ENCODE results near the gene ARVCF. TPM values are rescaled to one million over a fixed set of nuclear protein-coding genes. Genes with fewer than 3 reads are reported as not detected.

ARVCF gene
- total and polyA plus RNA-seq, 9 of the 15 experiments (the other 6 are each of a cell fraction or from before 2014, with no cell fraction given), result 0.03 to 97.4 (median 15.6) TPM

DNA sequence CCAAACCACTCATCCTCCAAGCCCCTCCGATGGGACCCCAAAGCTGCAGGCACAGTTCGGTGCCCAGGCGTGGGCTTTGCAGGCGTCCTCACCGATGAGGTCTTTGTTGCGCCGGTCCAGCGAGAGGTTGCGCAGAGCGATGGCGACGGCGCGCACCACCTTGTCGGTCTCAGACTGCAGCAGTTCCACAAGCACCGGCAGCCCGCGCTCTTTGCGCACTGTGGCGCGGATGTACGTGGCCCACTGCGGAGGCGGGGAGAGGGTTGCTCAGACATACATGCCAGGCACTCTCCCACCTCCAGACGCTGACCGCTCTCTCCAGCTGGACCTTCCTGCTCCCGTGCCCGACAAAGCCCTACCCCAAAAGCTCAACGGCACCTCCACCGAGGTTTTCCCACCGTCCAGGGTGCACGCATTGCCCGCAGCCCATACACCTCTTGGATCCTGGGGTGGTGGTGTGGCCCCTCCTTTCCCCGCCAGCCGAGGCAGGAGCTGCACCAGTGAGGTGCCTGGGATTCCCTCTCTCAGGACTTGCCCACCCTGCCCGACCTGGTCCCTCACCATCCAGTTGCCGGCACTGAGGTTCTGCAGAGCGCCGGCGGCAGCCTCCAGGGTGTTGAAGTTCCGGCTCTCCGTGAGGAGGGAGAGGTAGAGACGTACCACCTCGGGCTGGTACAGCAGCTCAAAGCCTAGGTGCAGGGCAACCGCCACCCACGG, 42.9 kb downstream of the ARVCF start:
- ChIA-PET CTCF (ENCODE audit: low intra/inter-chr PET ratio) (interaction anchor here (1.9 kb wide), 2 partner anchors 54 to 156 kb away, joined by 7 read pairs; no protein-coding TSS in a partner anchor), POLR2A (interaction anchor here (0.6 to 13.7 kb wide), 18 partner anchors 9 to 296 kb away, joined by 3 to 115 read pairs (median 6); partner anchors contain the start of genes RANBP1 and TRMT2A)
- in situ Hi-C loops (cut with MboI), result loop anchor here (5.0 kb wide), 3 partner anchors 39 to 154 kb away; no protein-coding TSS in a partner anchor
- TF ChIP-seq POLR2G (IDR thresholded peaks at IDR 0.05; ENCODE audit: low read depth, low read length), result peak; percentile 78
- TF ChIP-seq, protein P1, sequence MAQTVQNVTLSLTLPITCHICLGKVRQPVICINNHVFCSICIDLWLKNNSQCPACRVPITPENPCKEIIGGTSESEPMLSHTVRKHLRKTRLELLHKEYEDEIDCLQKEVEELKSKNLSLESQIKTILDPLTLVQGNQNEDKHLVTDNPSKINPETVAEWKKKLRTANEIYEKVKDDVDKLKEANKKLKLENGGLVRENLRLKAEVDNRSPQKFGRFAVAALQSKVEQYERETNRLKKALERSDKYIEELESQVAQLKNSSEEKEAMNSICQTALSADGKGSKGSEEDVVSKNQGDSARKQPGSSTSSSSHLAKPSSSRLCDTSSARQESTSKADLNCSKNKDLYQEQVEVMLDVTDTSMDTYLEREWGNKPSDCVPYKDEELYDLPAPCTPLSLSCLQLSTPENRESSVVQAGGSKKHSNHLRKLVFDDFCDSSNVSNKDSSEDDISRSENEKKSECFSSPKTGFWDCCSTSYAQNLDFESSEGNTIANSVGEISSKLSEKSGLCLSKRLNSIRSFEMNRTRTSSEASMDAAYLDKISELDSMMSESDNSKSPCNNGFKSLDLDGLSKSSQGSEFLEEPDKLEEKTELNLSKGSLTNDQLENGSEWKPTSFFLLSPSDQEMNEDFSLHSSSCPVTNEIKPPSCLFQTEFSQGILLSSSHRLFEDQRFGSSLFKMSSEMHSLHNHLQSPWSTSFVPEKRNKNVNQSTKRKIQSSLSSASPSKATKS (CRISPR knock-in tag; IDR thresholded peaks at IDR 0.05), result 0 out of 2 replicates have a peak, but pooled peaks have one; percentile 29
- TF ChIP-seq KDM4B (IDR thresholded peaks at IDR 0.05; ENCODE audit: borderline replicate concordance in 2 of 2, low read depth in 1 of 2), result peak in 1 of 2 experiments; percentile 10; a peak in 1 of 4 replicates
- TF ChIP-seq U2AF1 (optimal IDR thresholded peaks at IDR 0.05; ENCODE audit: low read depth, low read length), result no peak
- TF ChIP-seq DNMT1 (IDR thresholded peaks at IDR 0.05), result no peak
- peak; percentile 71 for TF ChIP-seq PHB (CRISPR knock-in tag; IDR thresholded peaks at IDR 0.05)
- no peak for TF ChIP-seq POLR2AphosphoS2 (IDR thresholded peaks at IDR 0.05; ENCODE audit: low read length)
- peak; percentile 87 for TF ChIP-seq WHSC1 (IDR thresholded peaks at IDR 0.05; ENCODE audit: low read length)
- no peak for TF ChIP-seq ZNF133 (CRISPR knock-in tag; IDR thresholded peaks at IDR 0.05)
- TF ChIP-seq, protein P2, sequence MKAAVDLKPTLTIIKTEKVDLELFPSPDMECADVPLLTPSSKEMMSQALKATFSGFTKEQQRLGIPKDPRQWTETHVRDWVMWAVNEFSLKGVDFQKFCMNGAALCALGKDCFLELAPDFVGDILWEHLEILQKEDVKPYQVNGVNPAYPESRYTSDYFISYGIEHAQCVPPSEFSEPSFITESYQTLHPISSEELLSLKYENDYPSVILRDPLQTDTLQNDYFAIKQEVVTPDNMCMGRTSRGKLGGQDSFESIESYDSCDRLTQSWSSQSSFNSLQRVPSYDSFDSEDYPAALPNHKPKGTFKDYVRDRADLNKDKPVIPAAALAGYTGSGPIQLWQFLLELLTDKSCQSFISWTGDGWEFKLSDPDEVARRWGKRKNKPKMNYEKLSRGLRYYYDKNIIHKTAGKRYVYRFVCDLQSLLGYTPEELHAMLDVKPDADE (conservative IDR thresholded peaks at IDR 0.05; ENCODE audit: control insufficient read depth, low read depth, low read length), result peak; percentile 48
- peak; percentile 28; the same call in 1 of the 2 replicates for TF ChIP-seq PML (IDR thresholded peaks at IDR 0.05; ENCODE audit: low read length)
- no peak for TF ChIP-seq TFAM (CRISPR knock-in tag; conservative IDR thresholded peaks at IDR 0.05)
- TF ChIP-seq KDM5B (IDR thresholded peaks at IDR 0.05; ENCODE audit: insufficient replicate concordance, low read depth, low read length), result peak; percentile 39
- TF ChIP-seq TEAD2 (tag; IDR thresholded peaks at IDR 0.05), result no peak
- no peak for TF ChIP-seq GTF2A2 (tag; IDR thresholded peaks at IDR 0.05)

More for the DNA sequence above, 42.9 kb downstream of the ARVCF start:
- Histone ChIP-seq H3K79me2 (ENCODE audit: control insufficient read depth, insufficient read depth, low read length) (no peaks in the 10 kb centered on the region), H3K9ac (ENCODE audit: insufficient read depth in 1 of 2, low read depth in 2 of 2, low read length in 2 of 2) (peak overlapping the region in 1 of 2 experiments; percentile 5; a peak in 1 of 4 replicates), H3K9me1 (ENCODE audit: control insufficient read depth, insufficient read depth, low read length) (peaks cover 23% of the 10 kb centered on the region), H3K27me3 (ENCODE audit: control insufficient read depth in 2 of 2, insufficient read depth in 2 of 2, low read length in 2 of 2) (no peaks in the 10 kb centered on the region), H3K36me3 (ENCODE audit: control insufficient read depth, insufficient read depth, low read length) (peaks cover 44% of the 10 kb centered on the region; the same call in 2 of the 3 replicates), H3K4me1 (replicated peaks in 1 of 2; ENCODE audit: control insufficient read depth in 2 of 2, insufficient read depth in 2 of 2, low read length in 2 of 2) (peaks cover 18 to 88% of the 10 kb centered on the region in 2 experiments), H3K9me3 (replicated peaks; ENCODE audit: control insufficient read depth, insufficient read depth, low read depth, low read length) (no peaks in the 10 kb centered on the region), H3K4me3 (no peak overlapping the region), H4K20me1 (replicated peaks; ENCODE audit: control insufficient read depth, insufficient read depth, low read length) (peaks cover 35% of the 10 kb centered on the region), H3K4me2 (ENCODE audit: insufficient read depth, low read length) (no peak overlapping the region), H2AFZ (ENCODE audit: low read depth, low read length) (no peak overlapping the region), H3K27ac (ENCODE audit: extremely low read depth, low read depth, low read length) (no peak overlapping the region)
- intact Hi-C loops (cut with micrococcal nuclease), result loop anchor here (2.0 to 10.0 kb wide), 3 partner anchors 29 to 321 kb away; no protein-coding TSS in a partner anchor
- BruUV-seq (replicated peaks), result no TSS peak
- no peak for DNase-seq (ENCODE audit: extremely low read depth in 1 of 4, low spot score in 3 of 4)
- no peak for FAIRE-seq
- WGBS (ENCODE audit: insufficient coverage, low coverage, missing lambda C conversion rate), result 93% methylated on average over 46 of the region's 46 CpGs
- no peak for ATAC-seq

Measured in K562 (cell line).